Pons (tissue), 1 donor: ENCODE results near the gene TMEM184A.
A peak's percentile ranks its signal among the peaks of the same experiment; 100 is the strongest.
"Not testable (repeated sequence)": the region's sequence is repeated elsewhere in the genome, so short reads cannot be mapped to it uniquely, and the experiment has no call there.

Experiments used
- DNase-seq: peaks from one replicate; pipeline ENCODE4 v3.0.0-alpha.2; 2016; ENCODE audit warnings: low spot score

Gene TMEM184A

GRCh38 chr7:1590476-1590875 is 34.5 kb upstream of the TMEM184A start:
- DNase-seq: no peak

GRCh38 chr7:1588978-1589377 is 33.0 kb upstream of the TMEM184A start:
- no peak for DNase-seq

GRCh38 chr7:1587738-1588137 is 31.7 kb upstream of the TMEM184A start:
- DNase-seq: no peak

GRCh38 chr7:1586827-1587705 is 31.1 kb upstream of the TMEM184A start:
- DNase-seq: no peak

GRCh38 chr7:1586126-1586826 is 30.3 kb upstream of the TMEM184A start:
- DNase-seq: no peak

- DNase-seq: no peak
Observed at GRCh38 chr7:1585142-1585981, 29.4 kb upstream of the TMEM184A start.

GRCh38 chr7:1584700-1585099 is 28.7 kb upstream of the TMEM184A start:
- DNase-seq: no peak

- not testable (repeated sequence) for DNase-seq
Observed at GRCh38 chr7:1583241-1583930, 27.4 kb upstream of the TMEM184A start.

GRCh38 chr7:1580422-1581030 is 24.5 kb upstream of the TMEM184A start:
- no peak for DNase-seq

- DNase-seq: peak; percentile 49
Observed at GRCh38 chr7:1579481-1580421, 23.7 kb upstream of the TMEM184A start.

- no peak for DNase-seq
Observed at GRCh38 chr7:1578513-1578912, 22.5 kb upstream of the TMEM184A start.

- DNase-seq: no peak
Observed at GRCh38 chr7:1576521-1577253, 20.7 kb upstream of the TMEM184A start.

- no peak for DNase-seq
Observed at GRCh38 chr7:1575809-1576208, 19.8 kb upstream of the TMEM184A start.

GRCh38 chr7:1572111-1572822 is 16.3 kb upstream of the TMEM184A start:
- DNase-seq: no peak

- peak; percentile 80 for DNase-seq
Observed at GRCh38 chr7:1569833-1570632, 14.0 kb upstream of the TMEM184A start, which contains the start of gene PSMG3. PSMG3 (minus strand) TSS chr7:1570032; CDS start chr7:1569339, 693 bp downstream.

GRCh38 chr7:1569440-1569832 is 13.4 kb upstream of the TMEM184A start:
- no peak for DNase-seq

GRCh38 chr7:1569016-1569415 is 13.0 kb upstream of the TMEM184A start:
- DNase-seq: no peak
